Measurements from ENCODE around the gene PAFAH2. TPM values are rescaled to one million over a fixed set of nuclear protein-coding genes. Genes with fewer than 3 reads are reported as not detected.
A peak's percentile ranks its signal among the peaks of the same experiment; 100 is the strongest.

Gene PAFAH2
- total and polyA plus RNA-seq, 2 of the 13 experiments (the other 11 are each of a cell fraction or from before 2014, with no cell fraction given) = 6.9 to 9.4 TPM

DNA sequence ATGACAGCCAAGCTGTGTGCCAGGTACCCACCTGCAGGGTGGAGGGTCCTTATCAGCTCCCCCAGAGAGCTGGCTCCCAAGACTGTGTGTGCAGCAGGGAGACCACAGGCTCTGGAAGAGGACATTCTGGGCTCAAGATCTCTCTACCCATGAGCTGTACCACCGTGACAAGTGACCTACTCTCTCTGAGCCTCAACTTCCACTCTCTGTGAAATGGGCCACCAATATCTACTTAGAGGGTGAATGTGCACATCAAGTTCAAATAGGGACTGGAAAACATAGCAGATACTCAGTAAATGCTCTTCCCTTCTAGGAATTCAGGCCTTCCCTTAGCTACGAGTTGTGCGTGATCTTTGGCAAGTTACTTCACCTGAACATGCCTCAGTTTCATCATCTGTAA, 46.6 kb upstream of the PAFAH2 start:
- no peaks in the 10 kb centered on the region for H3K79me2 ChIP-seq (ENCODE audit: insufficient read depth, low read length)
- H3K9me3 ChIP-seq (ENCODE audit: low read length) = no peaks in the 10 kb centered on the region
- H3K9ac ChIP-seq (ENCODE audit: insufficient read depth, low read depth, low read length) = no peak overlapping the region
- CTCF ChIA-PET (ENCODE audit: low intra/inter-chr PET ratio, low total read pairs) = no interaction called here
- no peaks in the 10 kb centered on the region for H3K36me3 ChIP-seq (replicated peaks in 1 of 2; ENCODE audit: control insufficient read depth in 1 of 2, insufficient read depth in 2 of 2, low read length in 2 of 2)
- FAIRE-seq = no peak
- H3K27ac ChIP-seq (ENCODE audit: extremely low read length, insufficient read depth, low read length) = no peak overlapping the region
- POLR2A ChIA-PET = no interaction called here
- no TSS peak for BruUV-seq (replicated peaks)
- H3K4me3 ChIP-seq (replicated peaks in 1 of 3; ENCODE audit: insufficient read depth in 1 of 3, low read depth in 2 of 3, low read length in 3 of 3) = no peak overlapping the region
- in situ Hi-C loops (cut with HindIII; ENCODE audit: extremely low pct_ligation_motif_present, low pct_unique_long_range_greater_than_20kb) = no loop called here
- H2AFZ ChIP-seq (ENCODE audit: low read length) = no peak overlapping the region
- H3K4me1 ChIP-seq (ENCODE audit: insufficient read depth, low read length) = no peaks in the 10 kb centered on the region
- ATAC-seq = no peak
- intact Hi-C loops (cut with micrococcal nuclease; ENCODE audit: unreplicated experiment) = no loop called here
- DNase-seq (ENCODE audit: low spot score) = no peak
- H3K4me2 ChIP-seq (ENCODE audit: low read depth, low read length) = no peak overlapping the region
- H4K20me1 ChIP-seq (ENCODE audit: insufficient read depth, low read length) = no peaks in the 10 kb centered on the region
- TF ChIP-seq ZNF629 (CRISPR knock-in tag; conservative IDR thresholded peaks at IDR 0.05) (peak; percentile 70), EED (CRISPR knock-in tag; IDR thresholded peaks at IDR 0.05) (no peak)
- H3K27me3 ChIP-seq (ENCODE audit: control insufficient read depth in 1 of 2, insufficient read depth in 2 of 2, low read length in 2 of 2) = peaks cover 26 to 79% of the 10 kb centered on the region in 2 experiments
- 24% methylated on average over 3 of the region's 3 CpGs for WGBS (ENCODE audit: low lambda C conversion rate)

DNA sequence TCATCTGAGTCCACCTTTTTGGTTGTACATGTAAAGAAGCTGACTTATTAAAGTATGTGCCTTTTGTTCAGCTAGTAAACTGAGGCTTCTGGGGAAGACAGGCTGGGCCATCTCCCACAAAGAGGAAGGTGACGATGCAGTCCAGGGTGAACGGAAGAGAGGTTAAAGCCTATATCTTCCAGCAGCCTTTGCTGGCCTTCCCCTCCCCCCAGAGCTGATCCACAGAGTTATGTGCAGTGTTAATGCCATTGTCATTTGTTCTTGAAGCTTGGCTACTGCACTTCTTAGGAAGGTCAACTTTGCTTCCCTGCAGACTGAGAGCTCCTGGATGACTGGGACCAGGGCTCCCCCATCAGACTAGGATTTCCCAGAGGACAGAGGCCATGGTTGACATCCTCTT, 45.9 kb upstream of the PAFAH2 start:
- intact Hi-C loops (cut with micrococcal nuclease; ENCODE audit: unreplicated experiment) = no loop called here
- no peaks in the 10 kb centered on the region for H3K36me3 ChIP-seq (replicated peaks in 1 of 2; ENCODE audit: control insufficient read depth in 1 of 2, insufficient read depth in 2 of 2, low read length in 2 of 2)
- in situ Hi-C loops (cut with HindIII; ENCODE audit: extremely low pct_ligation_motif_present, low pct_unique_long_range_greater_than_20kb) = no loop called here
- BruUV-seq (replicated peaks) = no TSS peak
- H3K79me2 ChIP-seq (ENCODE audit: insufficient read depth, low read length) = no peaks in the 10 kb centered on the region
- H3K9me3 ChIP-seq (ENCODE audit: low read length) = no peaks in the 10 kb centered on the region
- no peak overlapping the region for H3K4me3 ChIP-seq (replicated peaks in 1 of 3; ENCODE audit: insufficient read depth in 1 of 3, low read depth in 2 of 3, low read length in 3 of 3)
- ChIA-PET POLR2A (no interaction called here), CTCF (ENCODE audit: low intra/inter-chr PET ratio, low total read pairs) (no interaction called here)
- H3K27ac ChIP-seq (ENCODE audit: extremely low read length, insufficient read depth, low read length) = no peak overlapping the region
- 40% methylated on average over 2 of the region's 2 CpGs for WGBS (ENCODE audit: low lambda C conversion rate)
- no peaks in the 10 kb centered on the region for H4K20me1 ChIP-seq (ENCODE audit: insufficient read depth, low read length)
- FAIRE-seq (no peak), ATAC-seq (no peak), DNase-seq (ENCODE audit: low spot score) (no peak)
- no peak overlapping the region for H3K9ac ChIP-seq (ENCODE audit: insufficient read depth, low read depth, low read length)
- H2AFZ ChIP-seq (ENCODE audit: low read length) = no peak overlapping the region
- no peaks in the 10 kb centered on the region for H3K4me1 ChIP-seq (ENCODE audit: insufficient read depth, low read length)
- no peak overlapping the region for H3K4me2 ChIP-seq (ENCODE audit: low read depth, low read length)
- peaks cover 24 to 79% of the 10 kb centered on the region in 2 experiments for H3K27me3 ChIP-seq (ENCODE audit: control insufficient read depth in 1 of 2, insufficient read depth in 2 of 2, low read length in 2 of 2)
- TF ChIP-seq, protein P1, sequence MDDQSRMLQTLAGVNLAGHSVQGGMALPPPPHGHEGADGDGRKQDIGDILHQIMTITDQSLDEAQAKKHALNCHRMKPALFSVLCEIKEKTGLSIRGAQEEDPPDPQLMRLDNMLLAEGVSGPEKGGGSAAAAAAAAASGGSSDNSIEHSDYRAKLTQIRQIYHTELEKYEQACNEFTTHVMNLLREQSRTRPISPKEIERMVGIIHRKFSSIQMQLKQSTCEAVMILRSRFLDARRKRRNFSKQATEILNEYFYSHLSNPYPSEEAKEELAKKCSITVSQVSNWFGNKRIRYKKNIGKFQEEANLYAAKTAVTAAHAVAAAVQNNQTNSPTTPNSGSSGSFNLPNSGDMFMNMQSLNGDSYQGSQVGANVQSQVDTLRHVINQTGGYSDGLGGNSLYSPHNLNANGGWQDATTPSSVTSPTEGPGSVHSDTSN (CRISPR knock-in tag; IDR thresholded peaks at IDR 0.05; ENCODE audit: borderline replicate concordance) = no peak
- TF ChIP-seq KDM5B (CRISPR knock-in tag; IDR thresholded peaks at IDR 0.05; ENCODE audit: borderline replicate concordance) (no peak), TCF7 (IDR thresholded peaks at IDR 0.05; ENCODE audit: low read depth) (no peak)
- TF ChIP-seq, protein P2, sequence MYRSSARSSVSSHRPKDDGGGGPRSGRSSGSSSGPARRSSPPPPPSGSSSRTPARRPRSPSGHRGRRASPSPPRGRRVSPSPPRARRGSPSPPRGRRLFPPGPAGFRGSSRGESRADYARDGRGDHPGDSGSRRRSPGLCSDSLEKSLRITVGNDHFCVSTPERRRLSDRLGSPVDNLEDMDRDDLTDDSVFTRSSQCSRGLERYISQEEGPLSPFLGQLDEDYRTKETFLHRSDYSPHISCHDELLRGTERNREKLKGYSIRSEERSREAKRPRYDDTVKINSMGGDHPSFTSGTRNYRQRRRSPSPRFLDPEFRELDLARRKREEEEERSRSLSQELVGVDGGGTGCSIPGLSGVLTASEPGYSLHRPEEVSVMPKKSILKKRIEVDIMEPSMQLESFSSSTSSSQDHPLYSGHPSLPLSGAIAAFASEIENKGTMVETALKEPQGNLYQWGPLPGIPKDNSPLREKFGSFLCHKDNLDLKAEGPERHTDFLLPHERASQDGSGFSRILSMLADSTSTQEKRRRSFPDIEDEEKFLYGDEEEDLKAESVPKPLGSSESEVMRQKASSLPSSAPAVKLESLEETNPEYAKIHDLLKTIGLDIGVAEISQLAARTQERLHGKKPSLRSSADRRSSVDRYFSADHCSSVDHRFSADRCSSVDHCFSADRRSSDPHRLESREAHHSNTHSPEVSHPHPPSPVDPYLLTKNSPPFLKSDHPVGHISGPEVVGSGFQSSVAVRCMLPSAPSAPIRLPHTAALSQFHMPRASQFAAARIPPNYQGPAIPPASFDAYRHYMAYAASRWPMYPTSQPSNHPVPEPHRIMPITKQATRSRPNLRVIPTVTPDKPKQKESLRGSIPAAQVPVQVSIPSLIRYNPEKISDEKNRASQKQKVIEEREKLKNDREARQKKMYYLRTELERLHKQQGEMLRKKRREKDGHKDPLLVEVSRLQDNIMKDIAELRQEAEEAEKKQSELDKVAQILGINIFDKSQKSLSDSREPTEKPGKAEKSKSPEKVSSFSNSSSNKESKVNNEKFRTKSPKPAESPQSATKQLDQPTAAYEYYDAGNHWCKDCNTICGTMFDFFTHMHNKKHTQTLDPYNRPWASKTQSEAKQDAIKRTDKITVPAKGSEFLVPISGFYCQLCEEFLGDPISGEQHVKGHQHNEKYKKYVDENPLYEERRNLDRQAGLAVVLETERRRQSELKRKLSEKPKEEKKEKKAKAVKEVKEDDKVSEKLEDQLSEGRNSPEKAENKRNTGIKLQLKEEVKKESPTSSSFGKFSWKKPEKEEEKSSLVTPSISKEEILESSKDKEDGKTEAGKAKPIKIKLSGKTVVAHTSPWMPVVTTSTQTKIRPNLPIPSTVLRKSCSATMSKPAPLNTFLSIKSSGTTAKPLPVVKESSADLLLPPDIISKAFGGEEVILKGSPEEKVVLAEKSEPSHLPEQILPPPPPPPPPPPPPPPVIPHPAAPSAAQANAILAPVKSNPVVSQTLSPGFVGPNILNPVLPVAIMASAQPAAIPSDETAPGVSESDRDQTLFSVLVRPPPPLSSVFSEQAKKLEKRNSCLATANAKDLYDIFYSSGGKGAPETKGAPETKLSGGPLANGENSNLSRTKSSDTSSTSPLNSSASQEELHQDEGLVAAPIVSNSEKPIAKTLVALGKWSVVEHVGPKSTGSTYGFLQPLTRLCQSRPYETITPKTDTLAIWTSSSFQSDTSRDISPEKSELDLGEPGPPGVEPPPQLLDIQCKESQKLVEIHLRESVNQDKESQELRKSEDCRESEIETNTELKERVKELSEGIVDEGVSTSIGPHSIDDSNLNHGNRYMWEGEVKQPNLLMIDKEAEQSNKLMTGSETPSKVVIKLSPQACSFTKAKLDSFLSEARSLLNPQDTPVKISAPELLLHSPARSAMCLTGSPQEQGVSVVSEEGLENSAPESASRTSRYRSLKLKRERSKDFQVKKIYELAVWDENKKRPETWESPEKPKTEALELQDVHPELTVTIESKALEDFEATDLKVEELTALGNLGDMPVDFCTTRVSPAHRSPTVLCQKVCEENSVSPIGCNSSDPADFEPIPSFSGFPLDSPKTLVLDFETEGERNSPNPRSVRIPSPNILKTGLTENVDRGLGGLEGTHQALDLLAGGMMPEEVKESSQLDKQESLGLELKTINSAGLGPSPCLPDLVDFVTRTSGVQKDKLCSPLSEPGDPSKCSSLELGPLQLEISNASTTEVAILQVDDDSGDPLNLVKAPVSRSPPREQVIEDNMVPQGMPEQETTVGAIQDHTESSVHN (CRISPR knock-in tag; IDR thresholded peaks at IDR 0.05) = no peak
- TF ChIP-seq, protein P3, sequence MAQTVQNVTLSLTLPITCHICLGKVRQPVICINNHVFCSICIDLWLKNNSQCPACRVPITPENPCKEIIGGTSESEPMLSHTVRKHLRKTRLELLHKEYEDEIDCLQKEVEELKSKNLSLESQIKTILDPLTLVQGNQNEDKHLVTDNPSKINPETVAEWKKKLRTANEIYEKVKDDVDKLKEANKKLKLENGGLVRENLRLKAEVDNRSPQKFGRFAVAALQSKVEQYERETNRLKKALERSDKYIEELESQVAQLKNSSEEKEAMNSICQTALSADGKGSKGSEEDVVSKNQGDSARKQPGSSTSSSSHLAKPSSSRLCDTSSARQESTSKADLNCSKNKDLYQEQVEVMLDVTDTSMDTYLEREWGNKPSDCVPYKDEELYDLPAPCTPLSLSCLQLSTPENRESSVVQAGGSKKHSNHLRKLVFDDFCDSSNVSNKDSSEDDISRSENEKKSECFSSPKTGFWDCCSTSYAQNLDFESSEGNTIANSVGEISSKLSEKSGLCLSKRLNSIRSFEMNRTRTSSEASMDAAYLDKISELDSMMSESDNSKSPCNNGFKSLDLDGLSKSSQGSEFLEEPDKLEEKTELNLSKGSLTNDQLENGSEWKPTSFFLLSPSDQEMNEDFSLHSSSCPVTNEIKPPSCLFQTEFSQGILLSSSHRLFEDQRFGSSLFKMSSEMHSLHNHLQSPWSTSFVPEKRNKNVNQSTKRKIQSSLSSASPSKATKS (CRISPR knock-in tag; IDR thresholded peaks at IDR 0.05) = no peak
